ENCODE data around the gene MPP1.
A peak's percentile ranks its signal among the peaks of the same experiment; 100 is the strongest.
"Not testable (repeated sequence)": the region's sequence is repeated elsewhere in the genome, so short reads cannot be mapped to it uniquely, and the experiment has no call there.

The MPP1 gene

GRCh38 chrX:154818916-154819770, 13.9 kb upstream of the MPP1 start:
- H3K27me3 Mint-ChIP-seq, result peaks cover 6% of the 10 kb centered on the region
- no peak overlapping the region for H3K27ac Mint-ChIP-seq
- H3K4me3 Mint-ChIP-seq, result no peak overlapping the region

GRCh38 chrX:154817048-154817618, 11.8 kb upstream of the MPP1 start:
- not testable (repeated sequence) for H3K4me1 Mint-ChIP-seq, DNase-seq, H3K4me3 Mint-ChIP-seq, H3K27ac Mint-ChIP-seq, H3K9me3 Mint-ChIP-seq, ATAC-seq
- peaks cover 13% of the 10 kb centered on the region for H3K27me3 Mint-ChIP-seq

More at GRCh38 chrX:154818916-154819770, 13.9 kb upstream of the MPP1 start:
- no peaks in the 10 kb centered on the region for H3K9me3 Mint-ChIP-seq
- ATAC-seq (no peak), DNase-seq (no peak)
- H3K4me1 Mint-ChIP-seq, result no peaks in the 10 kb centered on the region

GRCh38 chrX:154816326-154816898, 11.1 kb upstream of the MPP1 start:
- H3K9me3 Mint-ChIP-seq, H3K27ac Mint-ChIP-seq, ATAC-seq, H3K4me3 Mint-ChIP-seq, H3K4me1 Mint-ChIP-seq, DNase-seq: not testable (repeated sequence)
- peaks cover 13% of the 10 kb centered on the region for H3K27me3 Mint-ChIP-seq

- ATAC-seq, result no peak
- Mint-ChIP-seq H3K27me3 (peaks cover 13% of the 10 kb centered on the region), H3K4me1 (no peaks in the 10 kb centered on the region), H3K27ac (no peak overlapping the region), H3K4me3 (no peak overlapping the region), H3K9me3 (no peaks in the 10 kb centered on the region)
- no peak for DNase-seq
Measured at GRCh38 chrX:154815274-154815818, 10.1 kb upstream of the MPP1 start.

- no peaks in the 10 kb centered on the region for H3K9me3 Mint-ChIP-seq
- H3K27ac Mint-ChIP-seq, result no peak overlapping the region
- ATAC-seq, result no peak
- DNase-seq, result no peak
- no peaks in the 10 kb centered on the region for H3K4me1 Mint-ChIP-seq
- no peak overlapping the region for H3K4me3 Mint-ChIP-seq
- peaks cover 13% of the 10 kb centered on the region for H3K27me3 Mint-ChIP-seq
Measured at GRCh38 chrX:154813801-154814200, 8.5 kb upstream of the MPP1 start.

- Mint-ChIP-seq H3K4me3 (no peak overlapping the region), H3K27ac (no peak overlapping the region), H3K27me3 (peaks cover 13% of the 10 kb centered on the region), H3K9me3 (no peaks in the 10 kb centered on the region), H3K4me1 (no peaks in the 10 kb centered on the region)
- ATAC-seq (no peak), DNase-seq (no peak)
Measured at GRCh38 chrX:154812341-154813101, 7.2 kb upstream of the MPP1 start.

- Mint-ChIP-seq H3K27ac (no peak overlapping the region), H3K4me1 (peaks cover 7% of the 10 kb centered on the region), H3K9me3 (no peaks in the 10 kb centered on the region), H3K4me3 (no peak overlapping the region), H3K27me3 (peaks cover 7% of the 10 kb centered on the region)
- no peak for DNase-seq
- peak; percentile 66 for ATAC-seq
Measured at GRCh38 chrX:154809939-154810665, 4.8 kb upstream of the MPP1 start.

GRCh38 chrX:154806837-154807501, 1.7 kb upstream of the MPP1 start:
- no peaks in the 10 kb centered on the region for H3K27me3 Mint-ChIP-seq
- DNase-seq, result no peak
- no peak overlapping the region for H3K4me3 Mint-ChIP-seq
- H3K9me3 Mint-ChIP-seq, result no peaks in the 10 kb centered on the region
- peaks cover 34% of the 10 kb centered on the region for H3K4me1 Mint-ChIP-seq
- no peak for ATAC-seq
- H3K27ac Mint-ChIP-seq, result no peak overlapping the region

- H3K4me3 Mint-ChIP-seq, result peak overlapping the region; percentile 88 to 92
- H3K27ac Mint-ChIP-seq, result no peak overlapping the region
- peaks cover 40% of the 10 kb centered on the region for H3K4me1 Mint-ChIP-seq
- DNase-seq (no peak), ATAC-seq (no peak)
- H3K27me3 Mint-ChIP-seq, result no peaks in the 10 kb centered on the region
- H3K9me3 Mint-ChIP-seq, result no peaks in the 10 kb centered on the region
Measured at GRCh38 chrX:154805696-154806091, 409 bp upstream of the MPP1 start.

GRCh38 chrX:154804261-154804956, 876 bp downstream of the MPP1 start:
- no peak for DNase-seq
- peaks cover 53% of the 10 kb centered on the region for H3K4me1 Mint-ChIP-seq
- H3K27ac Mint-ChIP-seq, result no peak overlapping the region
- H3K27me3 Mint-ChIP-seq, result no peaks in the 10 kb centered on the region
- H3K9me3 Mint-ChIP-seq, result no peaks in the 10 kb centered on the region
- ATAC-seq, result peak; percentile 6
- peak overlapping the region; percentile 88 to 92 for H3K4me3 Mint-ChIP-seq

- DNase-seq (no peak), ATAC-seq (no peak)
- Mint-ChIP-seq H3K4me3 (peak overlapping the region in 1 of 2 donors; percentile 55), H3K27me3 (no peaks in the 10 kb centered on the region), H3K27ac (no peak overlapping the region), H3K9me3 (no peaks in the 10 kb centered on the region), H3K4me1 (peaks cover 64% of the 10 kb centered on the region)
Measured at GRCh38 chrX:154802947-154803346, 2.3 kb downstream of the MPP1 start.

- no peaks in the 10 kb centered on the region for H3K9me3 Mint-ChIP-seq
- peak overlapping the region; percentile 26 to 53 for H3K4me3 Mint-ChIP-seq
- H3K4me1 Mint-ChIP-seq, result peaks cover 60% of the 10 kb centered on the region
- H3K27me3 Mint-ChIP-seq, result no peaks in the 10 kb centered on the region
- no peak overlapping the region for H3K27ac Mint-ChIP-seq
- no peak for DNase-seq
- no peak for ATAC-seq
Measured at GRCh38 chrX:154800478-154801210, 4.6 kb downstream of the MPP1 start.

GRCh38 chrX:154799556-154800348, 5.5 kb downstream of the MPP1 start:
- H3K27me3 Mint-ChIP-seq, result no peaks in the 10 kb centered on the region
- no peak for DNase-seq
- ATAC-seq, result no peak
- peak overlapping the region in 1 of 2 donors; percentile 78 for H3K27ac Mint-ChIP-seq
- H3K4me1 Mint-ChIP-seq, result peaks cover 58% of the 10 kb centered on the region
- no peaks in the 10 kb centered on the region for H3K9me3 Mint-ChIP-seq
- peak overlapping the region; percentile 46 to 60 for H3K4me3 Mint-ChIP-seq

Data from stimulated activated naive CD8-positive, alpha-beta T cell treated with anti-CD3 and anti-CD28 coated beads, Interleukin-15, amount 100 ng/mL, for 72 hours (primary cell).